PC-9 (cell line): Measurements from ENCODE around the gene TSPEAR. TPM values are rescaled to one million over a fixed set of nuclear protein-coding genes. Genes with fewer than 3 reads are reported as not detected.
A peak's percentile ranks its signal among the peaks of the same experiment; 100 is the strongest.

Experiments
- BruUV-seq: library from RNA; stranded (reverse); fragments of 400-500 nt; replicated peaks from 2 replicates; lab custom pipeline; 2021; lab: Mats Ljungman, UMichigan
- CTCF ChIA-PET: fragments of 300-600 bp; sonication (Branson Sonifier 250); formaldehyde crosslinking; loops from one replicate; lab custom pipeline; 2022; ENCODE audit warnings: antibody characterized with exemption; lab: Charles Lee
- POLR2A ChIA-PET: fragments of 300-600 bp; sonication (Branson Sonifier 250); formaldehyde crosslinking; loops from one replicate; lab custom pipeline; 2022; ENCODE audit warnings: antibody characterized with exemption; ENCODE audit not compliant: unreplicated experiment; lab: Charles Lee
- DNase-seq, 2 experiments: peaks; one replicate each; pipeline versions ENCODE4 v3.0.0 to v3.0.0-alpha.2; 2015 to 2022; ENCODE audit warnings: mixed read lengths in 1 of 2
- H2AFZ ChIP-seq: fragments of 200-600 bp; sonication (generic); 2 replicates; pipeline ENCODE4 v1.8.1; 2017; ENCODE audit warnings: antibody characterized with exemption
- H3F3A ChIP-seq: fragments of 200-600 bp; sonication (generic); 2 replicates; pipeline ENCODE4 v1.8.1; 2017; ENCODE audit warnings: antibody characterized with exemption, mild to moderate bottlenecking, low read depth; ENCODE audit not compliant: insufficient read depth
- H3K27ac ChIP-seq: fragments of 200-600 bp; sonication (generic); 2 replicates; pipeline ENCODE4 v1.6.1; 2016; ENCODE audit warnings: mixed run types
- H3K27me3 ChIP-seq: fragments of 200-600 bp; sonication (generic); 2 replicates; pipeline ENCODE4 v1.6.1; 2016; ENCODE audit warnings: low read depth, mixed run types; ENCODE audit not compliant: insufficient read depth
- H3K36me3 ChIP-seq: fragments of 200-600 bp; sonication (generic); 2 replicates; pipeline ENCODE4 v1.6.1; 2016; ENCODE audit warnings: low read depth, mixed run types
- H3K4me1 ChIP-seq: fragments of 200-600 bp; sonication (generic); replicated peaks from 2 replicates; pipeline ENCODE4 v1.6.1; 2016; ENCODE audit warnings: mixed run types; ENCODE audit not compliant: insufficient read depth
- H3K4me2 ChIP-seq: fragments of 200-600 bp; sonication (generic); 2 replicates; pipeline ENCODE4 v1.6.1; 2017; ENCODE audit warnings: mixed run types
- H3K4me3 ChIP-seq: fragments of 200-600 bp; sonication (generic); 2 replicates; pipeline ENCODE4 v1.6.1; 2016; ENCODE audit warnings: mixed run types
- H3K79me2 ChIP-seq: fragments of 200-600 bp; sonication (generic); 2 replicates; pipeline ENCODE4 v1.6.1; 2017; ENCODE audit warnings: low read depth, mixed run types
- H3K9me2 ChIP-seq: fragments of 200-600 bp; sonication (generic); 2 replicates; pipeline ENCODE4 v1.8.1; 2017; ENCODE audit warnings: mild to moderate bottlenecking; ENCODE audit not compliant: insufficient read depth
- H3K9me3 ChIP-seq: fragments of 200-600 bp; sonication (generic); 2 replicates; pipeline ENCODE4 v1.8.1; 2016; ENCODE audit warnings: low read depth; ENCODE audit not compliant: insufficient read depth
- H4K20me1 ChIP-seq: fragments of 200-600 bp; sonication (generic); 2 replicates; pipeline ENCODE4 v1.8.1; 2017; ENCODE audit not compliant: insufficient read depth
- EZH2 ChIP-seq: fragments of 200-600 bp; sonication (generic); IDR thresholded peaks from 2 replicates; pipeline ENCODE4 v1.8.0; 2017; ENCODE audit warnings: antibody characterized with exemption, low read depth
- intact Hi-C: fragments of 100-400 bp; cut with micrococcal nuclease; formaldehyde crosslinking; loops from one replicate; pipeline ENCODE4 v1.10.0; 2022; ENCODE audit not compliant: unreplicated experiment
- total RNA-seq: library from RNA; stranded (reverse); gene quantifications from 2 replicates; pipeline ENCODE4 v1.2.3, GENCODE V29; 2021
- TF ChIP-seq, protein P1 (sequence below): fragments of 200-600 bp; sonication (generic); conservative IDR thresholded peaks from 2 replicates; pipeline ENCODE4 v1.6.1; 2017; ENCODE audit warnings: mixed run types, antibody characterized with exemption, mild to moderate bottlenecking, moderate library complexity

Gene TSPEAR
- total RNA-seq, 1 experiment from 2014 or later = not detected

DNA sequence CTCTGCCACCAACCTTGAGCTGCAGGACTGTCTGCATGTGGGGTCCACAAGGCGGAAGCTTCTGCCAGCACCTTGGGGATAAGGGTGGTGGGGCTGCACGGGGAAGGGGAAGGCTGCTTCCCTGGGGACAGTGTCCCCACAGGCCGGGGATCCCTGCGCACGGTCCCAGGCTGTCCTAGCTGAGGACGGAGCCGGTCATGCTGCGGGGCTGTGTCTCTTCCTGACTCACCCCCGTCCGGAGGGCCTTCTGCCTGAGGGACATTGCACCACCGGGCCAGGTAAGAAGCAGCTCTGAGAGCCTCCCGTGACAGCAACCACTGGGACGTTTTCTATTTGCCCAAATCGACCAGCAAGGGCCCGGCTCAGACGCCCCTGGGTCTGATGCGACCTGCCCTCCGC lies 201.3 kb downstream of the TSPEAR start:
- Histone ChIP-seq H2AFZ (no peak overlapping the region), H3F3A (no peaks in the 10 kb centered on the region), H3K27me3 (peaks cover 79% of the 10 kb centered on the region), H3K36me3 (no peaks in the 10 kb centered on the region), H3K4me2 (no peak overlapping the region), H3K9me3 (no peaks in the 10 kb centered on the region), H3K79me2 (no peaks in the 10 kb centered on the region), H3K27ac (no peak overlapping the region), H3K4me3 (no peak overlapping the region), H3K4me1 (no peaks in the 10 kb centered on the region), H4K20me1 (no peaks in the 10 kb centered on the region), H3K9me2 (no peaks in the 10 kb centered on the region)
- no peak for TF ChIP-seq EZH2
- TF ChIP-seq, protein P1, sequence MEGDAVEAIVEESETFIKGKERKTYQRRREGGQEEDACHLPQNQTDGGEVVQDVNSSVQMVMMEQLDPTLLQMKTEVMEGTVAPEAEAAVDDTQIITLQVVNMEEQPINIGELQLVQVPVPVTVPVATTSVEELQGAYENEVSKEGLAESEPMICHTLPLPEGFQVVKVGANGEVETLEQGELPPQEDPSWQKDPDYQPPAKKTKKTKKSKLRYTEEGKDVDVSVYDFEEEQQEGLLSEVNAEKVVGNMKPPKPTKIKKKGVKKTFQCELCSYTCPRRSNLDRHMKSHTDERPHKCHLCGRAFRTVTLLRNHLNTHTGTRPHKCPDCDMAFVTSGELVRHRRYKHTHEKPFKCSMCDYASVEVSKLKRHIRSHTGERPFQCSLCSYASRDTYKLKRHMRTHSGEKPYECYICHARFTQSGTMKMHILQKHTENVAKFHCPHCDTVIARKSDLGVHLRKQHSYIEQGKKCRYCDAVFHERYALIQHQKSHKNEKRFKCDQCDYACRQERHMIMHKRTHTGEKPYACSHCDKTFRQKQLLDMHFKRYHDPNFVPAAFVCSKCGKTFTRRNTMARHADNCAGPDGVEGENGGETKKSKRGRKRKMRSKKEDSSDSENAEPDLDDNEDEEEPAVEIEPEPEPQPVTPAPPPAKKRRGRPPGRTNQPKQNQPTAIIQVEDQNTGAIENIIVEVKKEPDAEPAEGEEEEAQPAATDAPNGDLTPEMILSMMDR = no peak
- BruUV-seq = no TSS peak
- ChIA-PET CTCF (interaction anchor here (0.9 kb wide), 1 partner anchor 232 kb away, joined by 6 read pairs; no protein-coding TSS in a partner anchor), POLR2A (no interaction called here)
- intact Hi-C loops = loop anchor here (10.0 kb wide), 1 partner anchor 425 kb away; no protein-coding TSS in a partner anchor
- no peak for DNase-seq

DNA sequence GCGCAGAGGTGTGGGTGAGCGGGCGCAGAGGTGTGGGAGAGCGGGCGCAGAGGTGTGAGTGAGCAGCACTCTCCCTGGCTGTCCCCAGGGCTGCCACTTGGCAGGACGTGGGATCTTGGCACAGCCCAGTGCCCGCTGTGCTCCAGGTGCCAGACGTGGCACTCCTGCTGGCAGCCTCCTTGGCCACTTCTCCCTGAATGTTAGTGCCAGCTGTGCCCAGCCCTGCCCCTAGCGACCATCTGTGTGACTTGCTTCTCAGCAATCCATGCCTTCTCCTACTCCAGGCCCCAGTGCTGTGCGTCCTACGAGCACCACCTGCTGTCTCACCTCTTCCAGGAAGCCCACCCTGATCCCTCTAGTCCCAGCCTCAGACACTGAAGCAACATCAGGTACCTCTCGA lies 201.8 kb downstream of the TSPEAR start:
- POLR2A ChIA-PET = no interaction called here
- no TSS peak for BruUV-seq
- no peaks in the 10 kb centered on the region for H4K20me1 ChIP-seq
- H3K79me2 ChIP-seq = no peaks in the 10 kb centered on the region
- H3K27me3 ChIP-seq = peaks cover 73% of the 10 kb centered on the region
- CTCF ChIA-PET = no interaction called here
- no peak overlapping the region for H3K4me2 ChIP-seq
- H3K4me3 ChIP-seq = no peak overlapping the region
- no peaks in the 10 kb centered on the region for H3F3A ChIP-seq
- peak; percentile 17 to 36 for DNase-seq
- intact Hi-C loops = no loop called here
- H3K4me1 ChIP-seq = no peaks in the 10 kb centered on the region
- no peak overlapping the region for H2AFZ ChIP-seq
- no peak overlapping the region for H3K27ac ChIP-seq
- no peaks in the 10 kb centered on the region for H3K36me3 ChIP-seq
- TF ChIP-seq, protein P1 = peak; percentile 31; the same call in 1 of the 2 replicates
- TF ChIP-seq EZH2 = no peak
- no peaks in the 10 kb centered on the region for H3K9me3 ChIP-seq
- no peaks in the 10 kb centered on the region for H3K9me2 ChIP-seq

DNA sequence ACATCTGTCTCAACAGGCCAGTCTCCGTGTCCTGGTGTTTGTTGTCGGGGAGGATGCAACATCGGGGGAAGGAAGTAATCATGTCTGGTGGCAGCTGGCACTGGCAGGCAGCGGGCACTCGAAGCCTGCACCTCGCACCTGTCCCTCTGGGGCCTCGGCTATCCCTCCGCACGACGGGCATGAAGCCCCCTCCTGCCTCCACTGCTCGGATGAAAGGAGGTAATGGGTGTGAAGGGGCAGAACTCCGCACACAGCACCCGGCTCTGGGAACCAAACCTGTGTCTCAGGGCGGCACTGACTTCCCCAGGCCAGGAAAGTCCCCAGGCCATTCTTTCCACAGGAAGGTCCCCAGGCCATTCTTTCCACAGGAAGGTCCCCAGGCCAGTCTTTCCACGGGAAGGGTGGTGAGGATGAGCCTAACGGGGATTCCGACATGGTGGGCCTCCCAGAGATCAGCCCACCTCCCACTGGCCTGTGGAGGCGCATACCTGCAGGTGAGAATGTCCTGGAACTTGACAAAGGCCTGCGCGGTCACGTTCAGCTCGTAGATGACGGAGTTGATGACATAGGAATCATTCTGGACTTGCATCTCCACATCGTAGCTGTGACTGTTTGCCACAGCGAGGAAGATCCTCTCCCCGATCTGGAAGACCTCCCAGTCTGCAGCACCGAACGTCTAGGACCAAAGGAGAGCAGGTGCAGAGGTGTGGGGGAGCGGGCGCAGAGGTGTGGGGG lies 202.5 kb downstream of the TSPEAR start:
- Histone ChIP-seq H3K4me3 (no peak overlapping the region), H3K27me3 (peaks cover 70% of the 10 kb centered on the region), H2AFZ (no peak overlapping the region), H3K4me2 (no peak overlapping the region), H3K79me2 (no peaks in the 10 kb centered on the region), H3F3A (no peaks in the 10 kb centered on the region), H3K36me3 (no peaks in the 10 kb centered on the region), H3K9me2 (no peaks in the 10 kb centered on the region), H4K20me1 (no peaks in the 10 kb centered on the region), H3K9me3 (no peaks in the 10 kb centered on the region), H3K27ac (no peak overlapping the region), H3K4me1 (no peaks in the 10 kb centered on the region)
- intact Hi-C loops = no loop called here
- POLR2A ChIA-PET = no interaction called here
- BruUV-seq = no TSS peak
- CTCF ChIA-PET = no interaction called here
- TF ChIP-seq, protein P1 = no peak
- TF ChIP-seq EZH2 = no peak
- DNase-seq = no peak
